ENCODE results near the gene KLF7.

DNA sequence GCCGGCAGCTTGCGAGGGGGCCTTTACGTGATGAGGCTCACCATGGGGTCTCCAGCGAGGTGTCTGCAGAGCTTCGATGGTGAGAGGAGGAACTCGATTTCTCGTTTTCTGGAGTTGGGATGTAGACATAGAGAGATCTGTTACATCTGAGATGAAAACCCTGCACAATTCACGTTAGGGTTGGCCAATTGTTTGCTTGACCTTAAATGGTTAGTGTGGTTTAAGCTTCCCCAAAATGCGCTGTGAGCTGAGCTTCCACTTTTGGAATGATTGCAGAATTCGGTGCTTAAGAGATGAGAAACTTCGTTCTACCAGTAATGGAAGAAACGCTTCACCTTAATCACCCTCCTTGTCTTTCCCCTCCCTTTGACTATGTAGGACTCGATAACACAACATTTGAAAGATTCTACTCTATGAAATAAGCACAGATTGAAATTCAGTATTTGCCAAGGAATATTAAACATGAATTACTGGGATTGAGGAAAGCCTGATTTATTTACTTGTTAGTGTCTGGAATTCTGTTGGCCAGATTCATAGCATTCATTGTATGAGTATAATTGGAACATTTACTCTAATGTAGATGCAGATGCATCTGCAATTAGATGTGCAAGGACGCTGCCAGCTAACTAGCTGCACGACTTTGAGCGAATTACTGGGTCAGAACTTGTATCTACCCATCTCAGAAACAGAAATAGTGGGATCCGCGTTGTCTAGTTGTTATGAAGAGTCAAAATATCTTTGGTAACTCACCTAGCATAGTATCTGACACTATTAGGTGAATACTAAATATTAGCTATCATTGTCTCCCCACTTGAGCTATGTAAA, 1.6 kb upstream of the KLF7 start:
- TF ChIP-seq, protein P1, sequence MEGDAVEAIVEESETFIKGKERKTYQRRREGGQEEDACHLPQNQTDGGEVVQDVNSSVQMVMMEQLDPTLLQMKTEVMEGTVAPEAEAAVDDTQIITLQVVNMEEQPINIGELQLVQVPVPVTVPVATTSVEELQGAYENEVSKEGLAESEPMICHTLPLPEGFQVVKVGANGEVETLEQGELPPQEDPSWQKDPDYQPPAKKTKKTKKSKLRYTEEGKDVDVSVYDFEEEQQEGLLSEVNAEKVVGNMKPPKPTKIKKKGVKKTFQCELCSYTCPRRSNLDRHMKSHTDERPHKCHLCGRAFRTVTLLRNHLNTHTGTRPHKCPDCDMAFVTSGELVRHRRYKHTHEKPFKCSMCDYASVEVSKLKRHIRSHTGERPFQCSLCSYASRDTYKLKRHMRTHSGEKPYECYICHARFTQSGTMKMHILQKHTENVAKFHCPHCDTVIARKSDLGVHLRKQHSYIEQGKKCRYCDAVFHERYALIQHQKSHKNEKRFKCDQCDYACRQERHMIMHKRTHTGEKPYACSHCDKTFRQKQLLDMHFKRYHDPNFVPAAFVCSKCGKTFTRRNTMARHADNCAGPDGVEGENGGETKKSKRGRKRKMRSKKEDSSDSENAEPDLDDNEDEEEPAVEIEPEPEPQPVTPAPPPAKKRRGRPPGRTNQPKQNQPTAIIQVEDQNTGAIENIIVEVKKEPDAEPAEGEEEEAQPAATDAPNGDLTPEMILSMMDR (IDR thresholded peaks at IDR 0.05) = no peak
- no peak for TF ChIP-seq POLR2A (IDR thresholded peaks at IDR 0.05)

All from right lobe of liver (tissue), 4 donors.